Transverse colon (tissue), 3 donors: Measurements from ENCODE around the gene GPR158.

ENCODE experiments used
- EP300 ChIP-seq: sonication (generic); formaldehyde crosslinking; IDR thresholded peaks from one replicate; pipeline ENCODE4 v1.6.1; 2017; ENCODE audit warnings: antibody characterized with exemption, low read depth
- POLR2A ChIP-seq: fragments of 450-650 bp; IDR thresholded peaks from one replicate; pipeline ENCODE4 v1.6.1; 2016; ENCODE audit warnings: antibody characterized with exemption, mild to moderate bottlenecking, moderate library complexity
- TF ChIP-seq, protein P1 (sequence below), 5 experiments: fragments of 200-600 bp in 3 of 5; fragments of 450-650 bp in 2 of 5; sonication (generic) in 3 of 5; IDR thresholded peaks; 1 replicate in 2 of 5; 2 replicates in 3 of 5; pipeline ENCODE4 v1.5.1; 2016 to 2017; ENCODE audit warnings: antibody characterized with exemption in 5 of 5, inconsistent platforms in 3 of 5, mild to moderate bottlenecking in 2 of 5, moderate library complexity in 1 of 5

DNA sequence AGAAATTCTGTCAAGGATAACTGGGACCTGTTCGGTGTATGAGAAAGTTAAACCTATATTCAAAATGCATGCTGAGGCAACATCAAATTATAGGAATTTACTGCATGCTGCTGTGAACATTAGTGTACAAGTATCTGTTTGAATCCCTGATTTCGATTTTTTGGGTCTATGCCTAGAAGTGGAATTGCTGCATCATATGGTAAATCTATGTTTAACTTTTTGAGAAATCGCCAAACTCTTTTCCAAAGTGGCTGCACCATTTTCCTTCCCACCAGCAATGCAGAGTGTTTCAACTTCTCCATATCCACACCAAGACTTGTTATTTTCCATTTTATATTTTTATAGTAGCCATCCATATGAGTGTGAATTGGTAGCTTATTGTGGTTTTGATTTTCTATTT lies 306.7 kb downstream of the GPR158 start:
- TF ChIP-seq, protein P1, sequence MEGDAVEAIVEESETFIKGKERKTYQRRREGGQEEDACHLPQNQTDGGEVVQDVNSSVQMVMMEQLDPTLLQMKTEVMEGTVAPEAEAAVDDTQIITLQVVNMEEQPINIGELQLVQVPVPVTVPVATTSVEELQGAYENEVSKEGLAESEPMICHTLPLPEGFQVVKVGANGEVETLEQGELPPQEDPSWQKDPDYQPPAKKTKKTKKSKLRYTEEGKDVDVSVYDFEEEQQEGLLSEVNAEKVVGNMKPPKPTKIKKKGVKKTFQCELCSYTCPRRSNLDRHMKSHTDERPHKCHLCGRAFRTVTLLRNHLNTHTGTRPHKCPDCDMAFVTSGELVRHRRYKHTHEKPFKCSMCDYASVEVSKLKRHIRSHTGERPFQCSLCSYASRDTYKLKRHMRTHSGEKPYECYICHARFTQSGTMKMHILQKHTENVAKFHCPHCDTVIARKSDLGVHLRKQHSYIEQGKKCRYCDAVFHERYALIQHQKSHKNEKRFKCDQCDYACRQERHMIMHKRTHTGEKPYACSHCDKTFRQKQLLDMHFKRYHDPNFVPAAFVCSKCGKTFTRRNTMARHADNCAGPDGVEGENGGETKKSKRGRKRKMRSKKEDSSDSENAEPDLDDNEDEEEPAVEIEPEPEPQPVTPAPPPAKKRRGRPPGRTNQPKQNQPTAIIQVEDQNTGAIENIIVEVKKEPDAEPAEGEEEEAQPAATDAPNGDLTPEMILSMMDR (IDR thresholded peaks at IDR 0.05), result no peak
- TF ChIP-seq EP300 (no peak), POLR2A (no peak)
